ENCODE measurements around the gene OR2J2.
"Not testable (repeated sequence)": the region's sequence is repeated elsewhere in the genome, so short reads cannot be mapped to it uniquely, and the experiment has no call there.

GRCh38 chr6:29149444-29149843 is 21.3 kb upstream of the OR2J2 start:
- not testable (repeated sequence) for TF ChIP-seq POLR2A, CTCF (IDR thresholded peaks at IDR 0.05)

Data from thyroid gland (tissue), 4 donors.